Measurements from ENCODE around the gene SYVN1. TPM values are rescaled to one million over a fixed set of nuclear protein-coding genes. Genes with fewer than 3 reads are reported as not detected.

SYVN1 gene
- polyA plus RNA-seq (2013, experiment 1 of 2) = 33.9 TPM
- 33.2 TPM for polyA plus RNA-seq (2013, experiment 2 of 2)

- Histone ChIP-seq H2AFZ (ENCODE audit: low read depth, low read length) (peak within 1 kb of the TSS; percentile 65), H2BK12ac (ENCODE audit: low read length in 2 of 2) (peak within 1 kb of the TSS; percentile 7 to 65), H3K4me3 (ENCODE audit: insufficient read depth in 1 of 2, low read depth in 1 of 2, low read length in 2 of 2) (peak within 1 kb of the TSS; percentile 93), H2BK120ac (ENCODE audit: low read depth, low read length) (peak within 1 kb of the TSS; percentile 56), H2AK5ac (ENCODE audit: low read length, severe bottlenecking) (peak within 1 kb of the TSS; percentile 9), H3K14ac (ENCODE audit: low read length in 2 of 2) (peak within 1 kb of the TSS in 1 of 2 experiments; percentile 95), H3K36me3 (ENCODE audit: control insufficient read depth in 1 of 2, insufficient read depth in 2 of 2, low read depth in 1 of 2, low read length in 2 of 2) (peaks cover 35 to 36% of the 10 kb centered on the region in 2 experiments), H3K9ac (ENCODE audit: low read length) (peak within 1 kb of the TSS; percentile 99), H3K4me2 (ENCODE audit: low read length, poor library complexity, severe bottlenecking) (peak within 1 kb of the TSS; percentile 91), H3K79me1 (replicated peaks; ENCODE audit: low read length, poor library complexity, severe bottlenecking) (peaks cover 18% of the 10 kb centered on the region), H2BK15ac (ENCODE audit: low read depth, poor library complexity, severe bottlenecking) (peak within 1 kb of the TSS; percentile 75), H4K91ac (ENCODE audit: low read length) (peak within 1 kb of the TSS; percentile 97), H3K18ac (ENCODE audit: low read depth in 1 of 2, low read length in 2 of 2) (peak within 1 kb of the TSS; percentile 88 to 99), H3K4me1 (ENCODE audit: control insufficient read depth, insufficient read depth, low read depth, low read length) (peaks cover 23% of the 10 kb centered on the region), H3K9me3 (ENCODE audit: control insufficient read depth, low read length) (no peaks in the 10 kb centered on the region), H3K4ac (ENCODE audit: low read depth in 1 of 2, low read length in 2 of 2) (peak within 1 kb of the TSS; percentile 78 to 86), H3K23ac (ENCODE audit: low read length in 2 of 2) (no peak within 1 kb of the TSS), H3K27ac (ENCODE audit: low read length, poor library complexity, severe bottlenecking) (peak within 1 kb of the TSS; percentile 94), H2BK5ac (ENCODE audit: low read depth, low read length, poor library complexity, severe bottlenecking) (peak within 1 kb of the TSS; percentile 92), H4K8ac (ENCODE audit: low read length) (peak within 1 kb of the TSS; percentile 95), H3K27me3 (ENCODE audit: control insufficient read depth in 1 of 2, insufficient read depth in 1 of 2, low read length in 2 of 2) (no peaks in the 10 kb centered on the region)
- DNase-seq = peak; percentile 92
- WGBS = 1% methylated on average over 56 of the region's 60 CpGs
These were observed at the start of gene SYVN1 for GRCh38 chr11:65134240-65134951. Gene SYVN1 (minus strand): TSS chr11:65134519. CDS start chr11:65133601, 918 bp downstream.

GRCh38 chr11:65183201-65183891 is 49.0 kb upstream of the SYVN1 start:
- peak overlapping the region; percentile 30 for H4K8ac ChIP-seq (ENCODE audit: low read length)
- peak overlapping the region; percentile 92 for H3K9ac ChIP-seq (ENCODE audit: low read length)
- 87% methylated on average over 19 of the region's 19 CpGs for WGBS
- H2AFZ ChIP-seq (ENCODE audit: low read depth, low read length) = no peak overlapping the region
- peaks cover 46% of the 10 kb centered on the region in 2 experiments for H3K36me3 ChIP-seq (ENCODE audit: control insufficient read depth in 1 of 2, insufficient read depth in 2 of 2, low read depth in 1 of 2, low read length in 2 of 2)
- peak overlapping the region; percentile 70 for H3K4me2 ChIP-seq (ENCODE audit: low read length, poor library complexity, severe bottlenecking)
- H3K27me3 ChIP-seq (ENCODE audit: control insufficient read depth in 1 of 2, insufficient read depth in 1 of 2, low read length in 2 of 2) = no peaks in the 10 kb centered on the region
- H3K4me3 ChIP-seq (ENCODE audit: insufficient read depth in 1 of 2, low read depth in 1 of 2, low read length in 2 of 2) = peak overlapping the region in 1 of 2 experiments; percentile 94
- H3K4me1 ChIP-seq (ENCODE audit: control insufficient read depth, insufficient read depth, low read depth, low read length) = peaks cover 24% of the 10 kb centered on the region
- H4K91ac ChIP-seq (ENCODE audit: low read length) = peak overlapping the region; percentile 6
- DNase-seq = no peak
- H3K9me3 ChIP-seq (ENCODE audit: control insufficient read depth, low read length) = no peaks in the 10 kb centered on the region
- H2BK15ac ChIP-seq (ENCODE audit: low read depth, poor library complexity, severe bottlenecking) = no peak overlapping the region
- H3K79me1 ChIP-seq (replicated peaks; ENCODE audit: low read length, poor library complexity, severe bottlenecking) = peaks cover 39% of the 10 kb centered on the region
- peak overlapping the region in 1 of 2 experiments; percentile 9 for H3K14ac ChIP-seq (ENCODE audit: low read length in 2 of 2)
- H3K27ac ChIP-seq (ENCODE audit: low read length, poor library complexity, severe bottlenecking) = no peak overlapping the region
- no peak overlapping the region for H2BK12ac ChIP-seq (ENCODE audit: low read length in 2 of 2)
- H2BK5ac ChIP-seq (ENCODE audit: low read depth, low read length, poor library complexity, severe bottlenecking) = no peak overlapping the region
- H2BK120ac ChIP-seq (ENCODE audit: low read depth, low read length) = peak overlapping the region; percentile 15
- H3K18ac ChIP-seq (ENCODE audit: low read depth in 1 of 2, low read length in 2 of 2) = no peak overlapping the region
- no peak overlapping the region for H3K23ac ChIP-seq (ENCODE audit: low read length in 2 of 2)
- no peak overlapping the region for H3K4ac ChIP-seq (ENCODE audit: low read depth in 1 of 2, low read length in 2 of 2)
- peak overlapping the region; percentile 28 for H2AK5ac ChIP-seq (ENCODE audit: low read length, severe bottlenecking)

DNA sequence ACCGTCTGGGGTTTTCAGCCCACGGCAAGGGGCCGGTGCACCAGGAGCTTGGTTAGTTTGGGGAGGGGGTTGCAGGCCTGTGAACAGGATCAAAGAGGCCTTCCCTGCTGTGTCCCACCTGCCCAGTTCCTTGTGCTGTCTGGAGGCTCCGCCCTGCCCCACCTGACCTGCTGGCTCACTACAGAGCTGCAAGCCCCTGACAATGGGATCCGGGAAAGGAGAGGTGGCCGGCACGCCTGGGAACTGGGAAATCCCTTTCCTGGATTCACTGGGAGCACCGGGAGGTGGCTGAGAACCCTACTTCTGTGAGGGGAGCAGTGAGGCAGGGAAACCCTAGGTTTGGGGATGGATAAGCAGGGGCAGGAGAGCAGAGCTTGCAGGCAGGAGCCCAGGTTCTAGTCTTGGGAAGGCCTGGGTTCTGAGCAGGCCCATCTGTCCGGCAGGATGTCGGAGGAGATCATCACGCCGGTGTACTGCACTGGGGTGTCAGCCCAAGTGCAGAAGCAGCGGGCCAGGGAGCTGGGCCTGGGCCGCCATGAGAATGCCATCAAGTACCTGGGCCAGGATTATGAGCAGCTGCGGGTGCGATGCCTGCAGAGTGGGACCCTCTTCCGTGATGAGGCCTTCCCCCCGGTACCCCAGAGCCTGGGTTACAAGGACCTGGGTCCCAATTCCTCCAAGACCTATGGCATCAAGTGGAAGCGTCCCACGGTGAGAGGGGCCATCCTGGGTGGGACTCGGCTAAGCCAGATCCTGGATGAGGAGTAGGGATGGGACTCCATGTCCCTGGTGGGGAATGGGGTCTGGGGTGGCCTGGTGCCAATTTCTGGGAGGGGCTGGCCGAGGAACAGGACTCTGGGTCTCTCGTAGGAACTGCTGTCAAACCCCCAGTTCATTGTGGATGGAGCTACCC is 48.2 kb upstream of the SYVN1 start:
- peak overlapping the region; percentile 35 for H2AK5ac ChIP-seq (ENCODE audit: low read length, severe bottlenecking)
- 43% methylated on average over 23 of the region's 23 CpGs for WGBS
- H3K27ac ChIP-seq (ENCODE audit: low read length, poor library complexity, severe bottlenecking) = peak overlapping the region; percentile 47
- H4K91ac ChIP-seq (ENCODE audit: low read length) = peak overlapping the region; percentile 85
- H2BK120ac ChIP-seq (ENCODE audit: low read depth, low read length) = peak overlapping the region; percentile 82
- peak overlapping the region; percentile 66 for H4K8ac ChIP-seq (ENCODE audit: low read length)
- H2AFZ ChIP-seq (ENCODE audit: low read depth, low read length) = no peak overlapping the region
- H3K27me3 ChIP-seq (ENCODE audit: control insufficient read depth in 1 of 2, insufficient read depth in 1 of 2, low read length in 2 of 2) = no peaks in the 10 kb centered on the region
- peak overlapping the region; percentile 75 to 99 for H3K4ac ChIP-seq (ENCODE audit: low read depth in 1 of 2, low read length in 2 of 2)
- peak overlapping the region; percentile 84 to 94 for H3K4me3 ChIP-seq (ENCODE audit: insufficient read depth in 1 of 2, low read depth in 1 of 2, low read length in 2 of 2)
- H3K4me1 ChIP-seq (ENCODE audit: control insufficient read depth, insufficient read depth, low read depth, low read length) = peaks cover 24% of the 10 kb centered on the region
- peak overlapping the region; percentile 85 for H2BK15ac ChIP-seq (ENCODE audit: low read depth, poor library complexity, severe bottlenecking)
- H3K9ac ChIP-seq (ENCODE audit: low read length) = peak overlapping the region; percentile 92
- peaks cover 34% of the 10 kb centered on the region for H3K79me1 ChIP-seq (replicated peaks; ENCODE audit: low read length, poor library complexity, severe bottlenecking)
- DNase-seq = peak; percentile 50
- H3K36me3 ChIP-seq (ENCODE audit: control insufficient read depth in 1 of 2, insufficient read depth in 2 of 2, low read depth in 1 of 2, low read length in 2 of 2) = peaks cover 38 to 39% of the 10 kb centered on the region in 2 experiments
- no peak overlapping the region for H2BK12ac ChIP-seq (ENCODE audit: low read length in 2 of 2)
- H3K18ac ChIP-seq (ENCODE audit: low read depth in 1 of 2, low read length in 2 of 2) = peak overlapping the region; percentile 84 to 90
- H3K9me3 ChIP-seq (ENCODE audit: control insufficient read depth, low read length) = no peaks in the 10 kb centered on the region
- no peak overlapping the region for H2BK5ac ChIP-seq (ENCODE audit: low read depth, low read length, poor library complexity, severe bottlenecking)
- peak overlapping the region in 1 of 2 experiments; percentile 95 for H3K14ac ChIP-seq (ENCODE audit: low read length in 2 of 2)
- H3K23ac ChIP-seq (ENCODE audit: low read length in 2 of 2) = peak overlapping the region in 1 of 2 experiments; percentile 57
- H3K4me2 ChIP-seq (ENCODE audit: low read length, poor library complexity, severe bottlenecking) = peak overlapping the region; percentile 70
